Panc1 (cell line): ENCODE data around the gene LOXL4.

Experiments used
- SIN3A ChIP-seq: IDR thresholded peaks from 2 replicates; pipeline ENCODE4 v1.6.1; 2012; ENCODE audit warnings: low read depth, mild to moderate bottlenecking, low read length, moderate library complexity, borderline replicate concordance; ENCODE audit not compliant: insufficient read depth
- TCF7L2 ChIP-seq: IDR thresholded peaks from 2 replicates; pipeline ENCODE4 v1.6.1; 2011; ENCODE audit warnings: mild to moderate bottlenecking, low read depth, low read length, inconsistent platforms
- TF ChIP-seq, protein P1 (sequence below): fragments of 450-650 bp; IDR thresholded peaks from 2 replicates; pipeline ENCODE4 v1.5.1; 2017; ENCODE audit warnings: mild to moderate bottlenecking

DNA sequence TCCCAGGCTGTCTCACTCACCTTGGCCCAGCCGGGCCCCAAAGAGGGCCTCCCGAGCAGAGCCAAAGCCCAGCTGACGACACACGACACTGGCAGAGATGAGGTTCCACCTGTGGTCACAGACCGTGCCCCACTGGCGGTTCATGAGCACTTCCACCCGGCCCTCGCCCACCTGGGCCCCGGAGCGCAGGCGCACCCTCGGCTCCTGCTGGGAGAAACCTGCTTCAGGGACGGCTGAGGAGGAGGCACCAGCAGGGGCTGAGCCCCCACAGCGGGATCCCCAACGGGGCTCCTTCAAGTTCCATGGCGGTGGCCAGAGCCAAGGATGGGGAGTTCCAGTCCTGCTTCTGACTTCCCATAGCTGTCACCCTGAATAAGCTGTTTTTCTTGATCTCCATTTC, 10.0 kb downstream of the LOXL4 start:
- TF ChIP-seq TCF7L2 (no peak), SIN3A (no peak)
- TF ChIP-seq, protein P1, sequence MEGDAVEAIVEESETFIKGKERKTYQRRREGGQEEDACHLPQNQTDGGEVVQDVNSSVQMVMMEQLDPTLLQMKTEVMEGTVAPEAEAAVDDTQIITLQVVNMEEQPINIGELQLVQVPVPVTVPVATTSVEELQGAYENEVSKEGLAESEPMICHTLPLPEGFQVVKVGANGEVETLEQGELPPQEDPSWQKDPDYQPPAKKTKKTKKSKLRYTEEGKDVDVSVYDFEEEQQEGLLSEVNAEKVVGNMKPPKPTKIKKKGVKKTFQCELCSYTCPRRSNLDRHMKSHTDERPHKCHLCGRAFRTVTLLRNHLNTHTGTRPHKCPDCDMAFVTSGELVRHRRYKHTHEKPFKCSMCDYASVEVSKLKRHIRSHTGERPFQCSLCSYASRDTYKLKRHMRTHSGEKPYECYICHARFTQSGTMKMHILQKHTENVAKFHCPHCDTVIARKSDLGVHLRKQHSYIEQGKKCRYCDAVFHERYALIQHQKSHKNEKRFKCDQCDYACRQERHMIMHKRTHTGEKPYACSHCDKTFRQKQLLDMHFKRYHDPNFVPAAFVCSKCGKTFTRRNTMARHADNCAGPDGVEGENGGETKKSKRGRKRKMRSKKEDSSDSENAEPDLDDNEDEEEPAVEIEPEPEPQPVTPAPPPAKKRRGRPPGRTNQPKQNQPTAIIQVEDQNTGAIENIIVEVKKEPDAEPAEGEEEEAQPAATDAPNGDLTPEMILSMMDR = no peak
